ENCODE results near the gene UBE2O. TPM values are rescaled to one million over a fixed set of nuclear protein-coding genes. Genes with fewer than 3 reads are reported as not detected.

UBE2O gene
- total and polyA plus RNA-seq, 10 donors = 7.2 to 55.9 (median 30.4) TPM

DNA sequence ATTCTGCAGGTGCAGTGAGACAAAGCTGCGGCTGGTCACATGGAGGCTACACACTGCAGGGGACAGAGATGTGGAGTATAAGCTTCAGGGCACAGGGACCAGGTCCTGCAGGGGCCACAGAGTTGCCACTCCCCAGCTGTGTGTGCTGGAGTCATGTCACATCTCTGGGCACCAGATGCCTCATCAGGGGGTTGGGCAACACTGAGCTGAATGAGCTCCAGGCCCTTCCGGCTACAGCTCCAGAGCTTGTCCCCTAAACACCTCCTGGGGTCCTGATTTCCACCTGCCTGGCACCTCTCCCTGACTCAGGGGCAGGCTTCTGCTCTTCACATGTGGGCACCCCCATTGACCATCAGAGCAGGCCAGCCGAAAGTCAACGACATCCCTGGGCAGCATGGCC, 36.1 kb downstream of the UBE2O start:
- DNase-seq = peak; percentile 53
- intact Hi-C loops (cut with DNase I; ENCODE audit: low total_unique reads) = no loop called here
- peaks cover 0 to 75% (median 37%) of the 10 kb centered on the region in 6 donors for H3K4me1 ChIP-seq
- no peak for TF ChIP-seq POLR2AphosphoS5 (IDR thresholded peaks at IDR 0.05)
- TF ChIP-seq, protein P1, sequence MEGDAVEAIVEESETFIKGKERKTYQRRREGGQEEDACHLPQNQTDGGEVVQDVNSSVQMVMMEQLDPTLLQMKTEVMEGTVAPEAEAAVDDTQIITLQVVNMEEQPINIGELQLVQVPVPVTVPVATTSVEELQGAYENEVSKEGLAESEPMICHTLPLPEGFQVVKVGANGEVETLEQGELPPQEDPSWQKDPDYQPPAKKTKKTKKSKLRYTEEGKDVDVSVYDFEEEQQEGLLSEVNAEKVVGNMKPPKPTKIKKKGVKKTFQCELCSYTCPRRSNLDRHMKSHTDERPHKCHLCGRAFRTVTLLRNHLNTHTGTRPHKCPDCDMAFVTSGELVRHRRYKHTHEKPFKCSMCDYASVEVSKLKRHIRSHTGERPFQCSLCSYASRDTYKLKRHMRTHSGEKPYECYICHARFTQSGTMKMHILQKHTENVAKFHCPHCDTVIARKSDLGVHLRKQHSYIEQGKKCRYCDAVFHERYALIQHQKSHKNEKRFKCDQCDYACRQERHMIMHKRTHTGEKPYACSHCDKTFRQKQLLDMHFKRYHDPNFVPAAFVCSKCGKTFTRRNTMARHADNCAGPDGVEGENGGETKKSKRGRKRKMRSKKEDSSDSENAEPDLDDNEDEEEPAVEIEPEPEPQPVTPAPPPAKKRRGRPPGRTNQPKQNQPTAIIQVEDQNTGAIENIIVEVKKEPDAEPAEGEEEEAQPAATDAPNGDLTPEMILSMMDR (IDR thresholded peaks at IDR 0.05 in 8 of 11, conservative IDR thresholded peaks at IDR 0.05 in 3 of 11) = no peak
- no peak for TF ChIP-seq POLR2A (IDR thresholded peaks at IDR 0.05)
- H3K27me3 ChIP-seq (replicated peaks in 1 of 7) = no peaks in the 10 kb centered on the region
- H3K9me3 ChIP-seq = no peaks in the 10 kb centered on the region
- H3K4me3 ChIP-seq = no peak overlapping the region
- H3K36me3 ChIP-seq = peaks cover 0 to 20% (median 0%) of the 10 kb centered on the region in 6 donors
- no peak overlapping the region for H3K27ac ChIP-seq
- 93 to 100% (median 96%) methylated on average over 2 to 4 of the region's 4 CpGs for WGBS, 5 donors

DNA sequence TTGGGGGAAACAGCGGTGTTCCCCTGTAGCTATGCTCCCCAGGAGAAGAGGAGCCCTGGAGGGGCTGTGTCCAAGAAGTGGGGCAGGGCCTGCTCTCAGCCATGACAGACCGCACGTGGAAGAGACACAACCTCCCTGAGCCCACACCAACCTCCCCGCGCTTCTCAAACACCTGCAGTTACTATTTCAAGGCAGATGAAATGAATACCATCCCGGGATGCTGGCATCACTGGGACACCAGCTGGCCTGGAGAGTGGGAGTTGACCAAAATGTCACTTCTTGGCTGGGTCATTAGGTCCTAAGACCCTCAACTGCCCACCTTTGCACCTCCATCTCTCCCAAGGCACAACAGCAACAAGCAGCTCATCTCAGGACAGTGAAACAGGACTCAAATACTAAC, 36.5 kb downstream of the UBE2O start:
- H3K27ac ChIP-seq = no peak overlapping the region
- H3K4me3 ChIP-seq = no peak overlapping the region
- H3K9me3 ChIP-seq = no peaks in the 10 kb centered on the region
- H3K27me3 ChIP-seq (replicated peaks in 1 of 7) = no peaks in the 10 kb centered on the region
- no peak for DNase-seq
- TF ChIP-seq POLR2A (IDR thresholded peaks at IDR 0.05) = no peak
- TF ChIP-seq POLR2AphosphoS5 (IDR thresholded peaks at IDR 0.05) = no peak
- TF ChIP-seq, protein P1 (IDR thresholded peaks at IDR 0.05 in 8 of 11, conservative IDR thresholded peaks at IDR 0.05 in 3 of 11) = no peak
- 94 to 100% (median 97%) methylated on average over 5 to 6 of the region's 6 CpGs for WGBS, 5 donors
- peaks cover 0 to 20% (median 2%) of the 10 kb centered on the region in 6 donors for H3K36me3 ChIP-seq
- intact Hi-C loops (cut with DNase I; ENCODE audit: low total_unique reads) = no loop called here
- H3K4me1 ChIP-seq = peaks cover 0 to 70% (median 37%) of the 10 kb centered on the region in 6 donors

DNA sequence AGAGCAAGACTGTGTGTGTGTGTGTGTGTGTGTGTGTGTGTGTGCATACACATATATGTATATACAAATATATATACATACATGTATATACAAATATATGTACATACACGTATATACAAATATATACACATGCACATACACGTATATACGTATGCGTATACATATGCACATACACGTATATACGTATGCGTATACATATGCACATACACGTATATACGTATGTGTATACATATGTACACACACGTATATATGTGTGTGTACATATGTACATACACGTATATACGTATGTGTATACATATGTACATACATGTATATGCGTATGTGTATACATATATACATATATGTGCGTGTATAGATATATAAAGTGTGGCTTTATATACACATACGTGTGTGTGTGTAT, 37.2 kb downstream of the UBE2O start:
- H3K27ac ChIP-seq = no peak overlapping the region
- WGBS, 5 donors = 82 to 91% (median 83%) methylated on average over 15 of the region's 15 CpGs
- H3K27me3 ChIP-seq (replicated peaks in 1 of 7) = no peaks in the 10 kb centered on the region
- H3K4me3 ChIP-seq = no peak overlapping the region
- peaks cover 0 to 27% (median 4%) of the 10 kb centered on the region in 6 donors for H3K36me3 ChIP-seq
- peaks cover 0 to 64% (median 32%) of the 10 kb centered on the region in 6 donors for H3K4me1 ChIP-seq
- DNase-seq = no peak
- TF ChIP-seq POLR2AphosphoS5 (IDR thresholded peaks at IDR 0.05) = no peak
- no peak for TF ChIP-seq POLR2A (IDR thresholded peaks at IDR 0.05)
- TF ChIP-seq, protein P1 (IDR thresholded peaks at IDR 0.05 in 8 of 11, conservative IDR thresholded peaks at IDR 0.05 in 3 of 11) = no peak
- H3K9me3 ChIP-seq = no peaks in the 10 kb centered on the region
- intact Hi-C loops (cut with DNase I; ENCODE audit: low total_unique reads) = no loop called here

DNA sequence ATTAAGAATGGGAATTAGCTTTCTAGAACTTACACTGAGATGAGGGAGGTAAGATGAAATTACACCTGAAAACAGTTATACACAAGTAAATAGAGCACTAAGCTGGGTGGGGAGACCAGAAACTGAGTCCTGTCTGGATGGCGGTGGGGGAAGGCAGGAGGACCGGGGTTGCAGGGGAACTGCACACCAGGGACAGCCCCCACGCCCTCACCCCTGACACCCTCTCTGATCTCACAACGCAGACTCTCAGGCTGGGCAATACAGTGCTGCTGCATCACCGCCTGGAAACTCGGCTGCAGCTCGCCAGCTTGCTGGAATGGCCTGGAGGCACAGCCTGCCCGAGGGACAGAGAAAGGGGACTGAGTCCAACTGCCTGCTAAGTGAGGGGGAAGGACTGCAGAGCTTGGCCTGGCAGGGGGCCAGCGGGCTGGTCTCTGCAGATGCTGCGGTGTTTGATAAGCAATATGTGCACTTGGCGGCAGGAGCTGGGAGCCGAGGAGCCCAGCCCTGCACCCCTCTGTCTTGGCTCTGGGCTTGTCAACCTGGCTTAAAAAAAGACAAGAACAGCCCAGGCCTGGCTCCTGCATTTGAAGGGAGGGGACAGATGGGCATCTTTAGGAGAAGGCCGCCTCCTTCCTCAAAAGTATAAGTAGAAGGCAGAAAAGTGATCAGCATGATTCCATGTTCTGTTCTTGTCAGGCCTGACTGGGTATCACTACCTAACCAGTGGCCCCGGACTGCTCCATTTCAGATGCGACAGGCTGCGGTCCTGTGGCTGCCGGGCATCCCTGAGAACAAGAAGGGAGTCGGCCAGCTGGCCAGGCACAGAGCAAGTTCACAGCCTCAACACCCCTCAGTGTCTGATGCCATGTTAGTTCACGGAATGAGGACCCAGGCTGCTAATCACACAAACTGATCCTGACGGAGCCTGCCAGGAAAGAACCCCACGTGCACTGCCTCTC, 38.3 kb downstream of the UBE2O start:
- H3K9me3 ChIP-seq = no peaks in the 10 kb centered on the region
- no peak overlapping the region for H3K4me3 ChIP-seq
- H3K36me3 ChIP-seq = peaks cover 0 to 39% (median 4%) of the 10 kb centered on the region in 6 donors
- no peaks in the 10 kb centered on the region for H3K27me3 ChIP-seq (replicated peaks in 1 of 7)
- TF ChIP-seq POLR2A (IDR thresholded peaks at IDR 0.05) = no peak
- peak in 2 of 3 donors; percentile 18 to 39 for TF ChIP-seq POLR2AphosphoS5 (IDR thresholded peaks at IDR 0.05)
- TF ChIP-seq, protein P1 (IDR thresholded peaks at IDR 0.05 in 8 of 11, conservative IDR thresholded peaks at IDR 0.05 in 3 of 11) = no peak
- peak; percentile 67 for DNase-seq
- H3K27ac ChIP-seq = no peak overlapping the region
- H3K4me1 ChIP-seq = peaks cover 0 to 52% (median 21%) of the 10 kb centered on the region in 6 donors
- intact Hi-C loops (cut with DNase I; ENCODE audit: low total_unique reads) = no loop called here
- WGBS, 5 donors = 59 to 72% (median 63%) methylated on average over 18 to 21 of the region's 21 CpGs

All from spleen (tissue), 11 donors.